A673 (cell line): Measurements from ENCODE around the gene NEDD8. TPM values are rescaled to one million over a fixed set of nuclear protein-coding genes. Genes with fewer than 3 reads are reported as not detected.
"Not testable (repeated sequence)": the region's sequence is repeated elsewhere in the genome, so short reads cannot be mapped to it uniquely, and the experiment has no call there.

ENCODE experiments used
- BruUV-seq: library from RNA; stranded (reverse); fragments of 400-500 nt; replicated peaks from 2 replicates; lab custom pipeline; 2021; lab: Mats Ljungman, UMichigan
- CTCF ChIA-PET: fragments of 300-600 bp; sonication (Branson Sonifier 250); formaldehyde crosslinking; loops from one replicate; lab custom pipeline; 2022; ENCODE audit warnings: antibody characterized with exemption; lab: Charles Lee
- POLR2A ChIA-PET: fragments of 300-600 bp; sonication (Branson Sonifier 250); formaldehyde crosslinking; loops from one replicate; lab custom pipeline; 2022; ENCODE audit warnings: antibody characterized with exemption; ENCODE audit not compliant: low non-redundant PET; lab: Charles Lee
- DNase-seq: peaks from one replicate; pipeline ENCODE4 v3.0.0-alpha.2; 2015; ENCODE audit warnings: low spot score
- H3K27ac ChIP-seq: fragments of 200-600 bp; sonication (generic); 2 replicates; pipeline ENCODE4 v1.5.1; 2016; ENCODE audit warnings: mixed run types, low read depth, mild to moderate bottlenecking, mixed read lengths, antibody characterized with exemption, low read length; ENCODE audit not compliant: poor library complexity, severe bottlenecking
- H3K27me3 ChIP-seq: fragments of 200-600 bp; sonication (generic); replicated peaks from 2 replicates; pipeline ENCODE4 v1.6.1; 2017; ENCODE audit warnings: mixed run types, low read depth, mild to moderate bottlenecking, mixed read lengths, antibody characterized with exemption, low read length; ENCODE audit not compliant: insufficient read depth, poor library complexity
- H3K36me3 ChIP-seq: fragments of 200-600 bp; sonication (generic); 2 replicates; pipeline ENCODE4 v1.6.1; 2016; ENCODE audit warnings: mixed run types, mild to moderate bottlenecking, mixed read lengths, antibody characterized with exemption, low read length; ENCODE audit not compliant: insufficient read depth, poor library complexity, severe bottlenecking
- H3K4me1 ChIP-seq: fragments of 200-600 bp; sonication (generic); 2 replicates; pipeline ENCODE4 v1.6.1; 2017; ENCODE audit warnings: mixed run types, mild to moderate bottlenecking, mixed read lengths, antibody characterized with exemption, low read length; ENCODE audit not compliant: insufficient read depth, poor library complexity, severe bottlenecking
- H3K4me3 ChIP-seq: fragments of 200-600 bp; sonication (generic); 2 replicates; pipeline ENCODE4 v1.5.1; 2016; ENCODE audit warnings: low read depth, mixed run types, mild to moderate bottlenecking, mixed read lengths, low read length; ENCODE audit not compliant: poor library complexity, severe bottlenecking
- H3K9me3 ChIP-seq: fragments of 200-600 bp; sonication (generic); 2 replicates; pipeline ENCODE4 v1.6.1; 2016; ENCODE audit warnings: mixed run types, low read depth, mild to moderate bottlenecking, mixed read lengths, antibody characterized with exemption, low read length; ENCODE audit not compliant: poor library complexity, severe bottlenecking
- CTCF ChIP-seq: fragments of 300-800, 200-600 bp; sonication (generic); conservative IDR thresholded peaks from 2 replicates; pipeline ENCODE4 v1.5.1; 2017; ENCODE audit warnings: low read depth, mild to moderate bottlenecking, antibody characterized with exemption, low read length, moderate library complexity, mixed read lengths
- EZH2 ChIP-seq: fragments of 200-600 bp; sonication (generic); IDR thresholded peaks from 2 replicates; pipeline ENCODE4 v1.6.1; 2017; ENCODE audit warnings: borderline replicate concordance, low read depth, mild to moderate bottlenecking, mixed read lengths, antibody characterized with exemption, low read length; ENCODE audit not compliant: poor library complexity, severe bottlenecking
- intact Hi-C: fragments of 100-400 bp; cut with micrococcal nuclease; formaldehyde crosslinking; loops from one replicate; pipeline ENCODE4 v1.10.0; 2022; ENCODE audit not compliant: unreplicated experiment
- total RNA-seq: library from RNA; stranded (reverse); gene quantifications from 2 replicates; pipeline ENCODE4 v1.2.3, GENCODE V29; 2021

Gene NEDD8
- total RNA-seq, 1 experiment from 2014 or later: 266 TPM

GRCh38 chr14:24219521-24219920 is 12.6 kb downstream of the NEDD8 start:
- Histone ChIP-seq H3K4me1 (peaks cover 3% of the 10 kb centered on the region), H3K27me3 (no peaks in the 10 kb centered on the region), H3K4me3 (no peak overlapping the region), H3K9me3 (no peaks in the 10 kb centered on the region), H3K36me3 (peaks cover 7% of the 10 kb centered on the region), H3K27ac (no peak overlapping the region)
- CTCF ChIA-PET: interaction anchor here (0.7 kb wide), 1 partner anchor 212 kb away, joined by 28 read pairs; no protein-coding TSS in a partner anchor
- no peak for DNase-seq
- TF ChIP-seq CTCF: no peak
- no peak for TF ChIP-seq EZH2
- intact Hi-C loops: no loop called here
- no TSS peak for BruUV-seq
- POLR2A ChIA-PET: interaction anchor here (0.7 kb wide), 1 partner anchor 14 kb away, joined by 14 read pairs; no protein-coding TSS in a partner anchor

DNA sequence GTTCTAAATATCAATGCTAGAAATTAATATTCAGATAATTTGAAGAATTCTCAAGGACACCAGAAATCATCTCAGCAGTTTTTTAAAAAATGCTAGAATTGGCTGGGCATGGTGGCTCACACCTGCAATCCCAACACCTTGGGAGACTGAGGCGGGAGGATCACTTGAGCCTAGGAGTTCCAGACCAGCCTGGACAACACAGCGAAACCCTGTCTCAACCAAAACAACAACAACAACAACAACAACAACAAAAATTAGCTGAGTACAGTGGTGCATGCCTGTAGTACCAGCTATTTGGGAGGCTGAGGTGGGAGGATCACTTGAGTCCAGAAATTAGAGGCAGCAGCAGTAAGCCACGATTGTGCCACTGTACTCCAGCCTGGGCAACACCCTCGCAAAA is 13.1 kb downstream of the NEDD8 start:
- TF ChIP-seq CTCF (no peak), EZH2 (no peak)
- H3K4me3 ChIP-seq: no peak overlapping the region
- no TSS peak for BruUV-seq
- no peaks in the 10 kb centered on the region for H3K27me3 ChIP-seq
- intact Hi-C loops: no loop called here
- ChIA-PET CTCF (interaction anchor here (0.7 kb wide), 1 partner anchor 212 kb away, joined by 28 read pairs; no protein-coding TSS in a partner anchor), POLR2A (interaction anchor here (0.7 kb wide), 1 partner anchor 14 kb away, joined by 14 read pairs; no protein-coding TSS in a partner anchor)
- DNase-seq: no peak
- no peak overlapping the region for H3K27ac ChIP-seq
- H3K36me3 ChIP-seq: peaks cover 7% of the 10 kb centered on the region
- peaks cover 3% of the 10 kb centered on the region for H3K4me1 ChIP-seq
- no peaks in the 10 kb centered on the region for H3K9me3 ChIP-seq

DNA sequence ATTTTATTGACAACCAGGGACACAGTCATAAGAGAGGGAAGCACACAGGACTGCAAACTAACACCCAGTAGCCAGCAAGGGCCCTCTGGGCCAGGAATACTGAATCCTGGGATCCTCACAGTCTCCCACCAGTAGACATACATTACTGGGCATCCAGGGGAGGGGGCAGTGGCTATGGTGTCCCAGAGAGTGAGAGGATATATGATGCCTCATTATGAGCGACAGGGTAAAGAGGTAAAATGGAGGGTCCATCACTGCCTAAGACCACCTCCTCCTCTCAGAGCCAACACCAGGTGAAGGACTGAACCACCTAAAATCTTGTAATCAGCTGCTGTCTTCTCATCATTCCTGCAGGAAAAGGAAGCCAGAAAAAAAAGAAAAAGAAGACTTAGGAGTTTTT is 15.3 kb downstream of the NEDD8 start:
- H3K36me3 ChIP-seq, CTCF ChIA-PET, H3K4me1 ChIP-seq, H3K4me3 ChIP-seq, intact Hi-C loops, BruUV-seq, H3K27me3 ChIP-seq, H3K9me3 ChIP-seq, POLR2A ChIA-PET, DNase-seq: not testable (repeated sequence)
- peak overlapping the region; percentile 40 for H3K27ac ChIP-seq

DNA sequence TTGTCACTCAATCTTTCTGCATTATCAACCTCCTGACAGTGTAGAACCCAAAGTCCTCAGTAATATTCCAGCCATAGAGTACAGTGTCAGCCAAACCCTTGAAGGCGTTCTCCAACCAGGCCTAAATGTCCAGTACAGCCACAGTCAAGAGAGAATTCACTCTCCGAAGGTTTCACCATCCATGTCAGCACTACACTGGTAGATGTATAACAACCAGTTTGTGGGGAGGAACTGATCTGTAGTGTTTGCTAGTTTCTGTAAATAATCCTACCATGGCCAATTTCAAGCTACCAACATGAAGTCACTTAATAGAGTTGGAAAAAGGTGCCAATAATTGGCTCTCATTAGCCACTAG is 15.8 kb downstream of the NEDD8 start:
- Histone ChIP-seq H3K36me3 (peaks cover 10% of the 10 kb centered on the region), H3K9me3 (no peaks in the 10 kb centered on the region), H3K4me3 (peak overlapping the region; percentile 93), H3K27ac (peak overlapping the region; percentile 40), H3K4me1 (peaks cover 9% of the 10 kb centered on the region), H3K27me3 (no peaks in the 10 kb centered on the region)
- BruUV-seq: no TSS peak
- DNase-seq: no peak
- POLR2A ChIA-PET: no interaction called here
- CTCF ChIA-PET: interaction anchor here (1.0 to 1.2 kb wide), 2 partner anchors 81 to 92 kb away, joined by 4 to 6 read pairs; partner anchors contain the start of gene CIDEB
- intact Hi-C loops: no loop called here
- TF ChIP-seq CTCF (no peak), EZH2 (no peak)
